ENCODE data around the gene EXOC6B. TPM values are rescaled to one million over a fixed set of nuclear protein-coding genes. Genes with fewer than 3 reads are reported as not detected.

The EXOC6B gene
- total RNA-seq, 4 donors from 2014 or later, result 21.0 to 57.7 (median 36.1) TPM

DNA sequence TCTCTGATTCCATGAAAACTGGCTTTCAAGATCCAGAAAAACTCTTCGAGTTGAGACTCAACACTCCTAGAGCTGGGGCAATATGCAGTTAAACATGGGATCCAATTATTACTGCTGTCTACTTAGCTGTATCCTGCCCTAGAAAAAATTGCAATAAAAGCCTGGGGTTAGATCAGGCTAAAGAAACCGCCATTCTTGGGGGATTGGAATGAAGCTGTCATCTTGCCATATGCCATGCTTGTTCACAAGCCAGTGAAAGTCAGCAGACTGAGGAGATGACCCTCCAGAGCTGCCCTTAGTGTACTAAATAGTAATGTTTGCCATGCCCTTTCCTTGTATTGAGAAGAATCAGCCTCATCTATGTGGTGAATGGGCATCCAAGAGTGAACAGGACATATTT, 647.3 kb downstream of the EXOC6B start:
- H3K4me3 ChIP-seq, result no peak overlapping the region
- no peak for TF ChIP-seq POLR2A (IDR thresholded peaks at IDR 0.05)
- TF ChIP-seq, protein P1, sequence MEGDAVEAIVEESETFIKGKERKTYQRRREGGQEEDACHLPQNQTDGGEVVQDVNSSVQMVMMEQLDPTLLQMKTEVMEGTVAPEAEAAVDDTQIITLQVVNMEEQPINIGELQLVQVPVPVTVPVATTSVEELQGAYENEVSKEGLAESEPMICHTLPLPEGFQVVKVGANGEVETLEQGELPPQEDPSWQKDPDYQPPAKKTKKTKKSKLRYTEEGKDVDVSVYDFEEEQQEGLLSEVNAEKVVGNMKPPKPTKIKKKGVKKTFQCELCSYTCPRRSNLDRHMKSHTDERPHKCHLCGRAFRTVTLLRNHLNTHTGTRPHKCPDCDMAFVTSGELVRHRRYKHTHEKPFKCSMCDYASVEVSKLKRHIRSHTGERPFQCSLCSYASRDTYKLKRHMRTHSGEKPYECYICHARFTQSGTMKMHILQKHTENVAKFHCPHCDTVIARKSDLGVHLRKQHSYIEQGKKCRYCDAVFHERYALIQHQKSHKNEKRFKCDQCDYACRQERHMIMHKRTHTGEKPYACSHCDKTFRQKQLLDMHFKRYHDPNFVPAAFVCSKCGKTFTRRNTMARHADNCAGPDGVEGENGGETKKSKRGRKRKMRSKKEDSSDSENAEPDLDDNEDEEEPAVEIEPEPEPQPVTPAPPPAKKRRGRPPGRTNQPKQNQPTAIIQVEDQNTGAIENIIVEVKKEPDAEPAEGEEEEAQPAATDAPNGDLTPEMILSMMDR (IDR thresholded peaks at IDR 0.05), result no peak
- 92 to 94% methylated on average over 2 of the region's 2 CpGs for WGBS, 2 donors

GRCh38 chr2:72176281-72176680, 649.6 kb downstream of the EXOC6B start:
- Histone ChIP-seq H3K9me3 (no peaks in the 10 kb centered on the region), H3K4me1 (no peaks in the 10 kb centered on the region), H3K27ac (no peak overlapping the region), H3K4me3 (no peak overlapping the region), H3K36me3 (peaks cover 6 to 58% (median 6%) of the 10 kb centered on the region in 3 donors), H3K27me3 (no peaks in the 10 kb centered on the region)
- no peak for DNase-seq
- TF ChIP-seq, protein P1 (IDR thresholded peaks at IDR 0.05), result no peak
- no peak for TF ChIP-seq POLR2A (IDR thresholded peaks at IDR 0.05)
- intact Hi-C loops (cut with DNase I), result no loop called here
- WGBS, 2 donors, result 65 to 73% methylated on average over 1 of the region's 1 CpG

More for the DNA sequence above, 647.3 kb downstream of the EXOC6B start:
- intact Hi-C loops (cut with DNase I), result no loop called here
- no peak overlapping the region for H3K27ac ChIP-seq
- H3K9me3 ChIP-seq, result no peaks in the 10 kb centered on the region
- peaks cover 6 to 58% (median 6%) of the 10 kb centered on the region in 3 donors for H3K36me3 ChIP-seq
- H3K27me3 ChIP-seq, result no peaks in the 10 kb centered on the region
- peaks cover 6 to 20% (median 9%) of the 10 kb centered on the region in 3 donors for H3K4me1 ChIP-seq
- no peak for DNase-seq

GRCh38 chr2:72175636-72176035, 650.2 kb downstream of the EXOC6B start:
- TF ChIP-seq POLR2A (IDR thresholded peaks at IDR 0.05), result no peak
- TF ChIP-seq, protein P1 (IDR thresholded peaks at IDR 0.05), result no peak
- intact Hi-C loops (cut with DNase I), result no loop called here
- Histone ChIP-seq H3K27me3 (no peaks in the 10 kb centered on the region), H3K9me3 (no peaks in the 10 kb centered on the region), H3K27ac (no peak overlapping the region), H3K36me3 (peaks cover 6 to 58% (median 6%) of the 10 kb centered on the region in 3 donors), H3K4me1 (no peaks in the 10 kb centered on the region), H3K4me3 (no peak overlapping the region)
- no peak for DNase-seq
- 87 to 88% methylated on average over 3 to 4 of the region's 4 CpGs for WGBS, 2 donors

DNA sequence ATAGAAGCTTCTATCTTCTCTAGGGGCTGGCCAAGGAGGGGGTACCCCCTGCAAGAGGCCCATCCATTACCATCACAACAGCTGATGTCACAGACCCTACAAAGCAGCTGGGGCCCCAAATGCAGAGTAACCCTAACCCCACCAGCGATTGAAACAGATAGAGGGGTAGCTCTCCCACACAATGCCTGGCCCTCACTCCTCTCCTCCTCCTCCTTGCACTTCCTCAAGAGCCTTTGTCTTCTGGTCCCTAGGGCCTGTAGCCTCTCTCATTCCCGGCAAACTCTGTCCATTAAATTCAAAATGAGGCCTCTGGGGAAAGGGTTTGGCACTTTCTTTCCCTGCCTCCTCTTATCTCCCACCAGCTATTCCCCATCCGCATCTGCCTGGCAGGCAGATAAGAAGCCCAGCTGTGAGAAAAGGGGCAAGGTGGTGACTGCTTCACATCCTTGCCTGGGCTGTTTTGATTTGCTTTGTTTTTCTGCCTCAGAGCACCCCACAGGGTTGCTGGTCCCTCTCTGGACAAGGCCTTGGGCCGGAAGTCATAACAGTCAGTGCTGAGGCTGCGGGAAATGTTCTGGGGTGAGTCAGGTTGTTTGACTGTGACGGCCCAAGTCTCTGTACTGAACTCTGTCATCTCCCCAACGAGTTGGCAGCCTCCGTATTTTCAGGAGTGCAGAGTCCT, 652.1 kb downstream of the EXOC6B start:
- WGBS, 2 donors, result 45 to 52% methylated on average over 2 to 3 of the region's 8 CpGs
- Histone ChIP-seq H3K27me3 (no peaks in the 10 kb centered on the region), H3K27ac (no peak overlapping the region), H3K36me3 (peaks cover 4 to 45% (median 6%) of the 10 kb centered on the region in 3 donors), H3K9me3 (no peaks in the 10 kb centered on the region), H3K4me3 (no peak overlapping the region), H3K4me1 (no peaks in the 10 kb centered on the region)
- TF ChIP-seq, protein P1 (IDR thresholded peaks at IDR 0.05), result no peak
- no peak for TF ChIP-seq POLR2A (IDR thresholded peaks at IDR 0.05)
- intact Hi-C loops (cut with DNase I), result no loop called here
- DNase-seq, result no peak

DNA sequence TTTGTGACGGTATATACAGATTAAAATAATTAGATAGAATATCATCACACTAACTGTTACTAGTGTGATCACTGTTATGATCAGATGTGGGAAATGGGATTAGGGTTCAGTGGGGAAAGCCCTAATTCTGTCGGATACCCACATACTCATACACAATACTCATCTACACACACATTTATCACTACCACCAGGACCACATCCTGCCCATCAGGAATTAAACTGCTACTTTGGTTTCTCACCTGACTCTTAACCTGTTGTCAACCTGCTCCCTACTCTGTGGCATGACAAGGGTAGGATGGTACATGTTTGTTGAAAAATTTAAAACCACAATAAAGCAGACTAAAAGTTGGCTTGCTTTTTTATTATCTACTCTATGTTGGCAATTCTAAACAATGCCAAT, 653.4 kb downstream of the EXOC6B start:
- peaks cover 0 to 32% (median 0%) of the 10 kb centered on the region in 3 donors for H3K36me3 ChIP-seq
- H3K4me1 ChIP-seq, result no peaks in the 10 kb centered on the region
- no peak for DNase-seq
- intact Hi-C loops (cut with DNase I), result no loop called here
- H3K9me3 ChIP-seq, result no peaks in the 10 kb centered on the region
- H3K27me3 ChIP-seq, result no peaks in the 10 kb centered on the region
- no peak overlapping the region for H3K27ac ChIP-seq
- no peak overlapping the region for H3K4me3 ChIP-seq
- no peak for TF ChIP-seq POLR2A (IDR thresholded peaks at IDR 0.05)
- TF ChIP-seq, protein P1 (IDR thresholded peaks at IDR 0.05), result no peak
- 70 to 95% methylated on average over 2 of the region's 2 CpGs for WGBS, 2 donors

Data from esophagus squamous epithelium (tissue), 5 donors.